Frontal cortex (tissue), 4 donors: Measurements from ENCODE around the gene NEGR1. TPM values are rescaled to one million over a fixed set of nuclear protein-coding genes. Genes with fewer than 3 reads are reported as not detected.
A peak's percentile ranks its signal among the peaks of the same experiment; 100 is the strongest.

ENCODE experiments used
- DNase-seq, 2 donors: peaks; one replicate each; pipeline ENCODE4 v3.0.0; 2012; ENCODE audit warnings: low spot score in 2 of 2
- FAIRE-seq: peaks from 2 replicates; lab custom pipeline; 2012; peaks lifted over from hg19 to GRCh38; lab: Jason Lieb, UNC
- total RNA-seq: library from RNA; depleted of rRNA; stranded (reverse); fragments of >200 nt; gene quantifications from one replicate; pipeline ENCODE4 v1.2.3, GENCODE V29; 2014
- donor health status: control.
- donor health status: control.
- donor health status: control.

NEGR1 gene
- total RNA-seq, 1 donor from 2014 or later, result 78.7 TPM

DNA sequence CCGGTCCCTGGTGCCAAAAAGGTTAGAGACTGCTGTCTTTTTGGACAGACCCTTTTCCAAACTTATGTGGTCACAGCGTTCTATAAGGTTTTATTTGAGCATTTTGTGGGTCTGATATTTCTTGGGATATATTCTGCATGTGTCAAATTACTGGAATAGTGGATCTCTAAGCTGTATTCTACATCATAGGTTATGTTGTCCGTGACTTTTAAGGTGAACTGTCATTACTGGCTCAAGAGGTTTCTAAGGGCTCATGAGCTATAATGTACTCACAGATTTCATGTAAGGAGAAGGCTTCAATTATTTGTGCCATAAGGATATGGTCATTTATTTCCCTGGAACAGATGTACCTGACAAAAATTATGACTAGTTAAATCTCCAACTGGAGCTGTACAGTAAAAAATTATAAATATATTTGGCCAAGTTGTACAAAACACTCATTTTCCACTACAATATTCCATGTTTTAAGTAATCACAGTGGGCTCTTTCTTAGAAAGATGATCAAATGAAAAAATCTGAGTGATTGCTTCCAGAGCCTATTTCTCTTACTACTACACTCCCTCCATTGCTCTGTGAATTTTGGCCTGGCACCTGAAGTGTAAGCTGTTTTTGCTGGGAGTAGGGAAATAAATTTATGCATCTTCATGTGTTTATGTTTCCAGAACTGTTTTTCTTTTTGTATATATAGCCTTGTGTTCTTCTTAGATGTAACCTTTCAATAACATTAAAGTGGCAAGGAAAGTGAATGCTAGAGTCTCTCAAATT, 663.4 kb downstream of the NEGR1 start:
- no peak for DNase-seq

GRCh38 chr1:71618191-71618590, 664.1 kb downstream of the NEGR1 start:
- FAIRE-seq, result no peak
- no peak for DNase-seq

More for the DNA sequence above, 663.4 kb downstream of the NEGR1 start:
- no peak for FAIRE-seq

DNA sequence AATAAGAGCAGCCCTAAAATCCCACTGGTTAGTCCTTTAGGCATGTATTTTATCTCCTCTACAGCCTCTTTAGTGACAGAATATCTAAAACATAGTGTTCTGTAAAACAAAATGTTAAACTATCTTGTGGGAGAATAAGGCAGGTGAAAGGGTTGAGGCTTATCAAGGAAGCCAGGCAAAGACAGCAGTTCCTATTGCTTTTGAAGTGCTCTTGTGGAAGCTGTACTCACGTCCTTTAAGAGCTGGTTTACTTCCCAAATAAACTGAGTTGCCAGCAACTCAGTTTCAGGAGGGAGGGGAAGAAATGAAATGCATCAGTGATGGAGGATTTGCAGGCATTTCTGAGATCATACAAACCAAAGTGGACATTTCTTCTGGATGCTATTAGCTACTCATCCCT, 671.9 kb downstream of the NEGR1 start:
- FAIRE-seq, result no peak
- no peak for DNase-seq

DNA sequence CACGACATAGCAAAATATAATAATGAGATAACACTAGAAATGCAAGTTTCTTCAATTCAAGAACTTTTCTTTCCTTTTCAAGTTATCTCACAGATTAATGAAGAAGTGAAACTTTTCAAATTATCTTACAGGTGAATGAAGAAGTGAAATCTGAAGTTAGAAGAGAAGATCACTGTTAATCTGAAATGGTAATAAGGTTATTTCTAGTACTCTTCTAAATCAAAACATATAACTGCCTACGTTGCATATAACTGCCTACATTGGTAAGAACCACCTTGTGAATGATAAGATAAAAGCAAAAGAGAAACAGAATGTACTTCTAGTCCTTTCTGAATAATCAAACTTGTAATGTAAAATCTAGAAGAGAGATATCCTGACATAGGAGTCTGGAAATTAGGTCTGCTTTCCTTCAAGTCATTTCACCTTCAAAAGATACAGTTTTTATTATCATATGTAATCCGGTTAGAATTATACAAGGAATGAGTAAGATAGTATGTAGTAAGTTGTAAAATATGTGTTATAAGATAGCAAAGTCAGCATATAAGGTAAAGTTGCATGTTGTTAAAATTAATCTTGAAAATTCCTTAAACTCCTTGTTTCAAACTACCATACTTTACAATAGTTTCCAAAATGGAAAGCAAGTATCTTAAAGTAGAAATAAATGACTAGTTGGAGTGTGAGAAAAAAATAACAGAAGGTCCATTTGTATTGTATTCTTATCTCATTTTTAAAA, 679.1 kb downstream of the NEGR1 start:
- DNase-seq (no peak), FAIRE-seq (peak; percentile 37)

DNA sequence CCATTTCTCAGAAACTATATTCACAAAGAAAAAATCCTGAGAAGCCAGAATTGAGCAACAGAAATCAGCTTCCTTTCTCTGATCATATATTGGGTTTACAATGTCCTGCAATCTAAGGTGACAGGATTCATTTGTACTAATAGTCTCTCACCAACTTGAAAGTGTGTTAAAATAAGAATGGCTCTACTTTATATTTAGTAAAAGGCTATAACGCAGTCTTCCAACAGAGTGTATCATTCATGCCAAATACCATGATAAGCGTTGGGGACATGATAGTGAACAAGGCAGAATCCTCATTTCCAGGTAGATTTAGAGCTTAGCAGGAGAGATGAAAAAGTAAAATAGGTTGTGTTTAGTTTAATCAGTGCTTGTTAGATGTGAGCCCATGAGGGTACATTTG, 682.3 kb downstream of the NEGR1 start:
- DNase-seq, result no peak
- no peak for FAIRE-seq

GRCh38 chr1:71599306-71599705, 683.0 kb downstream of the NEGR1 start:
- FAIRE-seq (no peak), DNase-seq (no peak)

DNA sequence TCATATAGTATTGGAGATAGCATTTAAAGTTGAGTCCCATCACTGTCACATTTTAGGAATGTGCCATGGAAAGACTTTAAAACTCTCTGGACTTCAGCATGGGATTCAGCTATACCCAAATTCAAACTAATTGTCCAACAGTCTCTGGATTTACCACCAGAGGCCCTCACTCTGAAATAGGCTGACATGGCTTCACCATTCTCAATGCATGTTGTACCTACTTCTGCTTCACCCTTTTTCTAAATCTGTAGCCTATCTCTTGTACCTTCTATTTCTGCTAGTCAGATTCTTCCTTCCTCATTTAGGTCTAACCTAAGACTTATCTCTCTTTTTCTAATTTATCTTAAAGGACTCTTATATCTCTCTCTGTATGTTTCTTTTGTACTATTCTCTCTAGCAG, 688.8 kb downstream of the NEGR1 start:
- DNase-seq, result no peak
- FAIRE-seq, result no peak

GRCh38 chr1:71592646-71593274, 689.6 kb downstream of the NEGR1 start:
- DNase-seq, result no peak
- FAIRE-seq, result no peak

- no peak for FAIRE-seq
- no peak for DNase-seq
Measured at GRCh38 chr1:71589005-71589404, 693.3 kb downstream of the NEGR1 start.

DNA sequence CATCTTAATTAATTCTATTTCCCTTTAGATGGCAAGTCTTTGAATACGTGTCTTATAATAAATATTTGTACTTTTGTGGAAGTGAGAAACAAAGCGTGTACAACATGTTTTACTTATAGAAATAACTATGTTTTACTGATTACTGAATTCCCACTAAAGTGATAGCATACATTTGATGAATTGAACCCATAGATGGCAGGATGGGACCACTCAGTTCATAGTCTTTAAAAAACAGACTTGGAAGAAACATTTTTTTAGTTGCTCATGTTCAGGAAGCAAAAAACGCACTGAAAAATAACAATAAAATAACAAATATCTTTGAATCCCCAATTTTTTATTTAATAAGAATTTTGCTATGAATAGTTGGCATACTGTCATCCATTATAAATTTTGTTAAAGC, 694.4 kb downstream of the NEGR1 start:
- FAIRE-seq, result peak; percentile 83

DNA sequence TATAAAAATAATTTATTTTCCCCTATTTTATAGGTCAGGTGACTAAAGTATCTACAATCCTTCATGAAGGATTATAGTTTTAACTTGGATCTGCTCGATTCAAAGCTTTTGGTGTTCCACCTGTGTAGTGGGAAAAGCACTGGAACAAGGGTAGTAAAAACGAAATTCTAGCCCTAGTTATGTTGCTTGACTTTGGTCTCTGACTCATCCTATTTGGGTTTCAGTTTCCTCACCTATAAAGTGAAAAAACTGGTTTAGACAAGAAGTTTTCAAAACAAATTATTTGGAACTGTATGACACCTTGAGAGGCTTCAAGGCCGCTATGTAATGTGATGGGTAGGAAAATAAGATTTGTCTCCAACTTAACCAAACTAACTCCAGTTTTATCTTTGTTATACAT, 696.3 kb downstream of the NEGR1 start:
- FAIRE-seq (no peak), DNase-seq (no peak)

More for the DNA sequence above, 694.4 kb downstream of the NEGR1 start:
- DNase-seq, result no peak

GRCh38 chr1:71583756-71584155, 698.6 kb downstream of the NEGR1 start:
- FAIRE-seq (no peak), DNase-seq (no peak)

GRCh38 chr1:71582673-71583072, 699.7 kb downstream of the NEGR1 start:
- no peak for FAIRE-seq
- no peak for DNase-seq

- no peak for DNase-seq
- FAIRE-seq, result no peak
Measured at GRCh38 chr1:71577451-71578131, 704.7 kb downstream of the NEGR1 start.

- FAIRE-seq (no peak), DNase-seq (no peak)
Measured at GRCh38 chr1:71572038-71572437, 710.3 kb downstream of the NEGR1 start.

- no peak for DNase-seq
- no peak for FAIRE-seq
Measured at GRCh38 chr1:71566413-71566812, 715.9 kb downstream of the NEGR1 start.

DNA sequence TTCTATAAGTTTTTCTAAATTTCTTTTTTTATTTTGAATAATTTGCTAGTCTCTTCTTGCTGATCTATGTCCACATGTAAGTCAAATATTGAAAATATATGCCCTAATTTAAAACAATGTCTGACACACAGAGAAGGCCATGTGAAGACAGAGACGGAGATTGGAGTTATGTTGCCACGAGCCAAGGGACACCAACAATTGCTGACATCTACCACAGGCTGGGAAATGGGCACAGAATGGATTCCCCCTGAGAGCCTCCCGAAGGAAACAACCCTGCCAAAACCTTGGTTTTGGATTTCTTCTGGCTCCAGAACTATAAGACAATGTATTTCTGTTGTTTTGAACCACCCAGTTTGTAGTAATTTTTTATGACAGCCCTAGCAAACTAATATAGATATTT, 716.5 kb downstream of the NEGR1 start:
- no peak for FAIRE-seq
- no peak for DNase-seq

DNA sequence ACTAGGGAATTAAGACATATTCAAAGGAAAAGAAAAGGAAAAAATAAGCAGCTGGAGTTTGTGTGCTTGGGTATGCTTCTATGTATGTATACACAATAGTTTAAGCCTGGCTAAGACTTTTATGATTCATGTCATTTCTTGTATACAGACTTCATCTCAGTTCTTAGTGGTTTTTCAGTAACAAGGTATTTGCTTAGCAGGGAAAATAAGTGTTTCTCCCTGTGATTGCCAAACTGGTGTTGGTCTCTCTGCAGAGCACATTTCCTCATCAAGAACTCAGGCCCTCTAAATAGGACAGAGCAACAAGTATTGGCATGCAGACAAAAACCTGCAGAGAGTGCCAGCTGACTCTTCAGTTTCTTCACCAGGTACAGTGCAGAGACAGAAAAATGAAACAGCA, 717.1 kb downstream of the NEGR1 start:
- FAIRE-seq (no peak), DNase-seq (no peak)

GRCh38 chr1:71562298-71562697, 720.0 kb downstream of the NEGR1 start:
- FAIRE-seq, result no peak
- DNase-seq, result no peak

DNA sequence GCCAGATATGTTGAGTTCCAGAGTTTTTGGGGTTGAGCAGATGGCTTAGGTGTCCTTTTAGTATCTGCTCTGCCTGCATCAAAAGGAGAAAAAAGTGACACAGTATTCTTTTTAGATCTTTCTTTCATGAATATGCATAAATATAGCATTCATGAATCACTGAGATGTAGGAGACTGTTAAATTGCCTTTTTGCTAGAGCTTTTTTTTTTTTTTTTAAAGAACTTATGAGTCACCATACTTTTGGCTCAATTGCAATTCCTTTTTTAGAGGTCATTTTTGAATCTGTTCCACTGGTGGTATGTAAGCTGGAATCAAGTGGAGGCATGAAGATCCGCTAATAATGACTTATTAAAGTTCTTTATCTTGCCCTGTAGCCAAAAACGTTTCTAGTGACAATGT, 720.6 kb downstream of the NEGR1 start:
- no peak for DNase-seq

More for the DNA sequence above, 720.6 kb downstream of the NEGR1 start:
- FAIRE-seq, result no peak
